Adrenal gland (tissue), 12 donors: ENCODE data around the gene CAMKK1. TPM values are rescaled to one million over a fixed set of nuclear protein-coding genes. Genes with fewer than 3 reads are reported as not detected.
A peak's percentile ranks its signal among the peaks of the same experiment; 100 is the strongest.
"Not testable (repeated sequence)": the region's sequence is repeated elsewhere in the genome, so short reads cannot be mapped to it uniquely, and the experiment has no call there.

ENCODE experiments used
- DNase-seq, 7 donors: peaks; one replicate each; pipeline ENCODE4 v3.0.0-alpha.2; 2019 to 2020
- H3K27ac ChIP-seq, 5 donors: fragments of 200-600 bp; sonication (generic) in 4 of 5; 1 replicate in 3 of 5; 2 replicates in 2 of 5; pipeline versions ENCODE4 v1.5.1 to v1.8.0; 2016 to 2020; ENCODE audit warnings: mild to moderate bottlenecking in 1 of 5
- H3K27me3 ChIP-seq: fragments of 200-600 bp; 2 replicates; pipeline ENCODE4 v1.8.0; 2021
- H3K36me3 ChIP-seq, 2 donors: fragments of 200-600 bp; replicated peaks in 1 of 2; 1 replicate in 1 of 2; 2 replicates in 1 of 2; pipeline versions ENCODE4 v1.5.1 to v1.8.0; 2018 to 2022
- H3K4me1 ChIP-seq, 2 donors: fragments of 200-600 bp; replicated peaks in 1 of 2; 1 replicate in 1 of 2; 2 replicates in 1 of 2; pipeline versions ENCODE4 v1.5.1 to v1.8.0; 2018 to 2021
- H3K4me3 ChIP-seq, 4 donors: fragments of 200-600 bp; sonication (generic) in 3 of 4; one replicate each; pipeline ENCODE4 v1.5.1; 2016 to 2018
- H3K9me3 ChIP-seq, 3 donors: fragments of 200-600 bp; sonication (generic) in 1 of 3; replicated peaks in 1 of 3; 1 replicate in 2 of 3; 2 replicates in 1 of 3; pipeline versions ENCODE4 v1.5.1 to v1.8.0; 2016 to 2021
- POLR2A ChIP-seq, 2 donors: fragments of 450-650 bp; IDR thresholded peaks; one replicate each; pipeline ENCODE4 v1.6.1; 2017; ENCODE audit warnings: antibody characterized with exemption in 2 of 2, mild to moderate bottlenecking in 2 of 2, moderate library complexity in 1 of 2
- WGBS, 4 donors: extraction: QIAGEN DNeasy Blood & Tissue Kit in 2 of 4; methylation state at CpG; one replicate each; pipeline versions ENCODE4 v1.1.5 to v1.1.7; 2013 to 2017; 5-methylcytosine and 5-hydroxymethylcytosine counted together
- intact Hi-C, 2 donors: fragments of 100-400 bp; cut with DNase I; formaldehyde crosslinking; loops; one replicate each; pipeline versions ENCODE4 v1.14.1 to v1.15.0; 2022 to 2023
- polyA plus RNA-seq, 3 donors: library from polyadenylated mRNA; stranded (reverse); fragments of 200-250 nt in 2 of 3; fragments of 350-450 nt in 1 of 3; fragmentation: Illumina TruSeq in 1 of 3; extraction: RNeasy Lipid Tissue Mini Kit (QIAGEN cat#74804) in 1 of 3; gene quantifications; one replicate each; pipeline ENCODE4 v1.2.3, GENCODE V29; 2013 to 2014
- total RNA-seq, 9 donors: library from RNA; depleted of rRNA in 4 of 9; stranded (reverse); fragments of >200 nt in 4 of 9; fragments of 120-200 nt in 1 of 9; fragmentation: NEBNext Ultra II Directional in 1 of 9; extraction: Animal tissue kit (Norgen Biotek cat#: 25700) in 1 of 9; gene quantifications; one replicate each; pipeline versions ENCODE4 v1.1.0 to v1.2.4, GENCODE V29; 2013 to 2023
- TF ChIP-seq, protein P1 (sequence below), 6 experiments: fragments of 450-650 bp in 4 of 6; fragments of 200-600 bp in 2 of 6; sonication (generic) in 1 of 6; IDR thresholded peaks; 1 replicate in 5 of 6; 2 replicates in 1 of 6; pipeline versions ENCODE4 v1.5.1 to v1.8.0; 2016 to 2021; ENCODE audit warnings: antibody characterized with exemption in 6 of 6, mild to moderate bottlenecking in 2 of 6, moderate library complexity in 1 of 6
- donor health status: healthy with polysubstance abuse.
- donor health status: Bipolar disorder and iron deficiency.
- donor health status: DM: yes; HTN: yes; CAD: no.
- donor health status: DM: no; HTN: no; CAD: no.
- donor health status: DM: no; HTN: no; CAD: no.
- donor health status: DM: yes; HTN: yes; CAD: no.

The CAMKK1 gene
- total and polyA plus RNA-seq, 12 donors: 6.0 to 28.2 (median 10.8) TPM

DNA sequence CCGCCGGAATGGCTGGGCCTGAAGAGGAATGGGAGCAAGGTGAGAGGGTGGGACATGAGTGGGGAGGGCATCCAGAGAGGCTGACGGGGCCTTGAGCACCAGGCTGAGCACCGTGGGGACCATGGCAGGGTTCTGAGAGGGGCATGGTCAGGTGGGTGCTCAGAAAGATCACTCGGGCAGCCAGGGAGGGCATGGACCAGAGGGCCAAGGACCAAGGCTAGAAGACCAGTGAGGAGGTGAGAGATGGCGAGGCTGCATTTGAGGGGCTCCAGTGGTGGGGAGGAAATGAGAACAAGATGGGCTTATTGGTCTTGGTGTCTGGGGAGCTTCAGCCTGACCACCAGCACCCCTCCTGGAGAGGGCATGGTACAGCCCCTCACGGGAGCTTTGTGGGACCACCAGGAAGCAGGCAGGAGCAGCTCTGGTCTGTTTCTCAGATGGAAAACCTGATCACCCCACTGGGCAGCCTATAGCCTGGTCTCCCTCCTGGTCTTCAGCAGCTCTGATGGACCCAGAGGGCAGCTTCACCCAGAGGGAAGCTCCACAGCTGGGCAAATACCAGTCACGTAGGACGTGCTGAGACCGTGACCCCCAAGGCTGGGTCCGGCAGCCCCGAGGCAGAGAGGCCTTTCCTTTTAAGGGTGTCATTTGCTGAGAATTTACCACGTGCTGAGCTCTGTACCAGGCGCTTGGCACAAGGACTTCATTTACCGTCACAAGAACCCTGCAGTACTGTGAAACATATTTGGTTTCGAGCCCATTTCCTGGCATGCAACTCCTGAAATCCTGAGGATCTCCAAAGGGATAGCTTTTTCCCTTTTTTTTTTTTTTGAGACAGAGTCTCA, 35.4 kb downstream of the CAMKK1 start:
- 73 to 85% (median 82%) methylated on average over 10 to 16 of the region's 16 CpGs for WGBS, 4 donors
- H3K36me3 ChIP-seq: peaks cover 0 to 20% of the 10 kb centered on the region in 2 donors
- no peak overlapping the region for H3K27ac ChIP-seq
- intact Hi-C loops: no loop called here
- no peak for DNase-seq
- no peak for TF ChIP-seq POLR2A (IDR thresholded peaks at IDR 0.05)
- TF ChIP-seq, protein P1, sequence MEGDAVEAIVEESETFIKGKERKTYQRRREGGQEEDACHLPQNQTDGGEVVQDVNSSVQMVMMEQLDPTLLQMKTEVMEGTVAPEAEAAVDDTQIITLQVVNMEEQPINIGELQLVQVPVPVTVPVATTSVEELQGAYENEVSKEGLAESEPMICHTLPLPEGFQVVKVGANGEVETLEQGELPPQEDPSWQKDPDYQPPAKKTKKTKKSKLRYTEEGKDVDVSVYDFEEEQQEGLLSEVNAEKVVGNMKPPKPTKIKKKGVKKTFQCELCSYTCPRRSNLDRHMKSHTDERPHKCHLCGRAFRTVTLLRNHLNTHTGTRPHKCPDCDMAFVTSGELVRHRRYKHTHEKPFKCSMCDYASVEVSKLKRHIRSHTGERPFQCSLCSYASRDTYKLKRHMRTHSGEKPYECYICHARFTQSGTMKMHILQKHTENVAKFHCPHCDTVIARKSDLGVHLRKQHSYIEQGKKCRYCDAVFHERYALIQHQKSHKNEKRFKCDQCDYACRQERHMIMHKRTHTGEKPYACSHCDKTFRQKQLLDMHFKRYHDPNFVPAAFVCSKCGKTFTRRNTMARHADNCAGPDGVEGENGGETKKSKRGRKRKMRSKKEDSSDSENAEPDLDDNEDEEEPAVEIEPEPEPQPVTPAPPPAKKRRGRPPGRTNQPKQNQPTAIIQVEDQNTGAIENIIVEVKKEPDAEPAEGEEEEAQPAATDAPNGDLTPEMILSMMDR (IDR thresholded peaks at IDR 0.05): no peak
- no peak overlapping the region for H3K4me3 ChIP-seq
- no peaks in the 10 kb centered on the region for H3K27me3 ChIP-seq
- no peaks in the 10 kb centered on the region for H3K9me3 ChIP-seq
- no peaks in the 10 kb centered on the region for H3K4me1 ChIP-seq

DNA sequence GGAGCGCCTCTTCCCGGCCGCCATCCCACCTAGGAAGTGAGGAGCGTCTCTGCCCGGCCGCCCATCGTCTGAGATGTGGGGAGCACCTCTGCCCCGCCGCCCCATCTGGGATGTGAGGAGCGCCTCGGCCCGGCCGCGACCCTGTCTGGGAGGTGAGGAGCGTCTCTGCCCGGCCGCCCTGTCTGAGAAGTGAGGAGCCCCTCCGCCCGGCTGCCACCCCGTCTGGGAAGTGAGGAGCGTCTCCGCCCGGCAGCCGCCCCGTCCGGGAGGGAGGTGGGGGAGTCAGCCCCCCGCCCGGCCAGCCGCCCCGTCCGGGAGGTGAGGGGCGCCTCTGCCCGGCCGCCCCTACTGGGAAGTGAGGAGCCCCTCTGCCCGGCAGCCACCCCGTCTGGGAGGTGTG, 38.6 kb downstream of the CAMKK1 start:
- H3K4me3 ChIP-seq, intact Hi-C loops, H3K4me1 ChIP-seq, H3K27me3 ChIP-seq, H3K27ac ChIP-seq, H3K9me3 ChIP-seq, H3K36me3 ChIP-seq, DNase-seq: not testable (repeated sequence)
- 89 to 94% methylated on average over 12 to 23 of the region's 36 CpGs; no CpG with 5 or more reads in 2 of the 4 donors for WGBS, 4 donors

DNA sequence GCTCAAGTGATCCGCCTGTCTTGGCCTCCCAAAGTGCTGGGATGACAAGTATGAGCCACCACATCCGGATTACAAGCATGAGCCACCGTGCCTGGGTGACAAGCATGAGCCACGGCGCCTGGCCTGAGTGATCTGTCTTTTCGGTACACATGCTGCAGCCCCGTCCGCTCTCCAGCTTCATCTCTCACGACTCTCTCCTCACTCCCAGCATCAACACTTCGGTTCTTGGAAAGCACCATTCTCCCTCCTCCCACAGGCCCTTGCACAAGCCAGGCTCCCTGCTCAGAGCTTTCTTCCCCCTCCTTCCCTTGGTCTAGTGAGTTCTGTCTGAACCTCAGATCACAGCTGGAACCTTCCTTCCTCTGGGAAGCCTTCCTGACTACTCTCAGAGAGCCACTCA, 40.3 kb downstream of the CAMKK1 start:
- intact Hi-C loops: no loop called here
- H3K27ac ChIP-seq: no peak overlapping the region
- H3K27me3 ChIP-seq: no peaks in the 10 kb centered on the region
- no peaks in the 10 kb centered on the region for H3K4me1 ChIP-seq
- peak in 1 of 7 donors; percentile 33 for DNase-seq
- TF ChIP-seq POLR2A (IDR thresholded peaks at IDR 0.05): no peak
- TF ChIP-seq, protein P1 (IDR thresholded peaks at IDR 0.05): no peak
- 88 to 91% (median 89%) methylated on average over 10 of the region's 10 CpGs for WGBS, 4 donors
- no peaks in the 10 kb centered on the region for H3K36me3 ChIP-seq
- no peak overlapping the region for H3K4me3 ChIP-seq
- no peaks in the 10 kb centered on the region for H3K9me3 ChIP-seq

DNA sequence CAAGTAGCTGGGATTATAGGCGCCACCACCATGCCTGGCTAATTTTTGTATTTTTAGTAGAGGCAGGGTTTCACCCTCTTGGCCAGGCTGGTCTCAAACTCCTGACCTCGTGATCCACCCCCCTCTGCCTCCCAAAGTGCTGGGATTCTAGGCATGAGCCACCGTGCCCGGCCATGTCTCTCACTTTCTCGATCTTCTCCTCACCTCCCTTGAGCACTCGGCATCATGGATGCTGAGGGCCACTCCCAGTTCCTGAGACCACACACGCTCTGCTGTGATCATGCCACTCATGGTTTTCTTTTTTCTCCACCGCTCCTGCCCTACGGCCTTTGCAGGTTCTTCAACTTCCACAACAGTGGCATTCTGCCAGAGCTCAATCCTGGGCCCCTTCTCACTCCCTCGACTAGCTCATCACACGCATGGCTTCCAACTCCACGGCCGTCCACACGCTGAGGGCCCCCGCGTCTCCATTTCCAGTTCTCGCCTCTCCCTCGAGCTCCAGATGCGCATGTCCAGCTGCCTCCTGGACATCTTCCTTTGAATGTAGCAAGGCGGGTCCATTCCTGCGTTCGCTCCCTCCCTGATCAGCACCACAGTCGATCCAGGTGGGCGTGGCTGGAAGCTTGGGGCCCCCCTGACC, 41.3 kb downstream of the CAMKK1 start:
- Histone ChIP-seq H3K27me3 (no peaks in the 10 kb centered on the region), H3K4me1 (no peaks in the 10 kb centered on the region), H3K4me3 (no peak overlapping the region), H3K27ac (no peak overlapping the region), H3K9me3 (no peaks in the 10 kb centered on the region), H3K36me3 (no peaks in the 10 kb centered on the region)
- peak in 1 of 7 donors; percentile 47 for DNase-seq
- no peak for TF ChIP-seq POLR2A (IDR thresholded peaks at IDR 0.05)
- TF ChIP-seq, protein P1 (IDR thresholded peaks at IDR 0.05): no peak
- intact Hi-C loops: no loop called here
- WGBS, 4 donors: 86 to 92% (median 88%) methylated on average over 24 of the region's 24 CpGs
